DMS114 treated with DMSO at 0.1 percent for 48 hours (cell line): ENCODE data around the gene PITRM1.

Source experiments
- DNase-seq: peaks from one replicate; lab custom pipeline; 2025; ENCODE audit not compliant: unreplicated experiment; lab: John Stamatoyannopoulos, UW

PITRM1 gene

DNA sequence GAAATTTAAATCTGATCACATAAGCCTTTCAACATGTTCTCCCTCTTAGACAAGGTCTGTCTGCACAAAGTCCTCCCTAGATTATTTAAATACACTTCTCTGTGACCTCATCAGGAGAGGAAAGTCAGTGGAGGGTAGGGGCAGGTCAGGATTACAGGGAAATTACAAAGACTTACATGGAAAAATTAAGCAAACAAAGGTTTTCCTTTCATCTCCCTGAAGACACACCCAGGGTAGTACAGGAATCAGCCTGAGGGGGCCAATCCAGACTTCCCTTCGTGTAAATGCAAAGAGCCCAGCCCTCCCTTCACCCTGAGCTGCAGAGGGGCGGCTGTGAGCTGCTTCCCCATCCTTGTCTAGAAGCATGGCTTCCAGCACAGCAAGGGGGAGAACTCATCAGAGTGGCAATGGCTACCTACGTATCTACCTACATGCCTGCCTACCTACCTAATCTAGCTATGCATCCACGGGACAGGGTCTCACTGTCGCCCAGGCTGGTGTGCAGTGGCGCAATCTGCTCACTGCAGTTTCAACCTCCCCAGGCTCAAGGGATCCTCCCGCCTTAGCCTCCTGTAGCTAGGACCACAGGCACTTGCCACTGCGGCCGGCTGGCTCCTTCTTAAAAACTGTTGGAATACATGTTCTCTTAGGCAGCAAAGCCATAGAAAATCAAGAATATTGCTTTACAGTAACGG lies 33.2 kb downstream of the PITRM1 start:
- no peak for DNase-seq

DNA sequence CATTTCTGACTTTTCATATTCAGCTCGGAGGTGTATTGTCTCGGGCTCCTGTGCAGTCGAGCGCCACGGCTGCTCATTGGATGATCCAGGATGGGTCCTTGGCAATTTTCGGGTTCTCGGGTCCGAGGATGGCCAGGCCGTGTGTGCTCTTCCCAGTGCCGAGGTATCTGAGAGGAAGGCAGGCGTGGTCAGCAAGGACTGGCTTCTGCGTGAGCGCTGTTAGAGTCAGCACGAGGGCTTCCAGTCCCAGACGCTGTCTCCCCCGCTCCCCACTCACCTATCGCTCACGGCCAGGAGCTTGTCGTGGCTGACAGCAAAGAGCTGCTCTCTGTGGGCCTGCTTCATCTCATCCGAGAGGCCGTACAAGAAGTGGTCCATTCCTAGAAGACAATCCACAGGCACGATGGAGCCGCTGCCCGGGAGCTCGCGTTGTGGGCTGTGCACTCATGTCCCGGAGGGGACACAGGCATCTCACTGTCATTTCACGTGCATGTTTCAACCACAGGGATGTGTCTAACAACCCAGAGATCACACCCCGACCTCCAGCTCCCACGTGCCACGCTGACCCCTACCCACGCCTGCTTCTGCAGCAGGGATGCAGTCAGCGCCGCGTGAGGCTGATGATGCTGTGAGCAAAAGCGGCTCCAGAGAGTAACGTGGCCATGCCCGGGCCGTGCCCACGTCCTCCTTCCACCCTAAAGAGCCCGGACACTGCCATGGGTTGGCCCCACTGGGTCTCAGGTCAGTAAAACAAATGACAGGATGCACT lies 34.4 kb downstream of the PITRM1 start:
- no peak for DNase-seq

DNA sequence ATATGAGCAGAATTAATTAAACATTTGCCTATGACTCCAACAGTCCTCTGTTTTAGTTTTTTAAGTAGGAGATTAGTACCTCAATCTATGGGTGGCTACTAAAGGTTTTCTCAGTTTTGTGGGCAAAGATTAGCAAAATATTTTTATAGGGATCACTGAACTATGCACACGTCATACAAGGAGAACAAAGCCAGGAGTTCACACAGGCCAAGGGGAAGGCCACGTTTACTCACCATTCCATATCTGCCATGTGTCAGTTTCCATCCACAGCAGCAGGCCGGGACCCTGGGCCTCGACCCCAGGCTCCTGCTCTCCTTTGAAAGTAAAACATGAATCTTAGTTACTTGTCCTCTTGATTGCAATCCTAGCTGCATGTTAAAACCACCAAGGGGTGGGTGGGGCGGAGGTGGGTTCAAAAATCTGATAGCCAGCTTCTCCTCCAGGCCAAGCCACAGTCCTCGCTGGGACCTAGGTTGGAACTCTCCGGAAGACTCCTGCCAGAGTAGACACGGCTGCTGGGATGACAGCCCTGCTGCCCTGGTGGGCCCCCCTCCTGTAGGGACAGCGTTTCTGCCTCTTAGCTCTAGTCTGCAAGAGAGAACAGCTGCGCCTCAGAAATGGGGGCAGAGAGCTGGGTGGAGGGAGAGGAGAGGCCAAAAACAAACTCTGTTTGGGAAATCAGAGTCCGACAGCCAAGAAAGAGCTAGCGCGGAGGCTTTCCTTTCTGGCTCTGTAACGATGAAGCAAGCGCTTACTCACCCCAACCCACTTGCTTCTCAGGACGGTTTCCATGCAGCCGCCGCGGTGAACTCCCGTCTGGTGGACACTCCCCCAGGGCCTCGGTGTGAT lies 35.6 kb downstream of the PITRM1 start:
- no peak for DNase-seq

DNA sequence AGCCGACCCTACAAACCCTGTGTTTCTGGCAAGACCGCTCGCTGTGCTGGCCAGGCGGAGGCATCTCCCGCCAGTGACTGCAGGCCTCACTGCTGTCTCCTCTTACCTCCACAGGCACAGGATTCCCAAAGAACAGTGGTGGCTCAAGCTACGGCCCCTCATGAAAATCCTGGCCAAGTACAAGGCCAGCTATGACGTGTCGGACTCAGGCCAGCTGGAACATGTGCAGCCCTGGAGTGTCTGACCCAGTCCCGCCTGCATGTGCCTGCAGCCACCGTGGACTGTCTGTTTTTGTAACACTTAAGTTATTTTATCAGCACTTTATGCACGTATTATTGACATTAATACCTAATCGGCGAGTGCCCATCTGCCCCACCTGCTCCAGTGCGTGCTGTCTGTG lies 36.2 kb downstream of the PITRM1 start:
- no peak for DNase-seq

GRCh38 chr10:3135006-3135405 lies 37.6 kb downstream of the PITRM1 start:
- DNase-seq = no peak

GRCh38 chr10:3133948-3134347 lies 38.6 kb downstream of the PITRM1 start:
- DNase-seq = no peak

DNA sequence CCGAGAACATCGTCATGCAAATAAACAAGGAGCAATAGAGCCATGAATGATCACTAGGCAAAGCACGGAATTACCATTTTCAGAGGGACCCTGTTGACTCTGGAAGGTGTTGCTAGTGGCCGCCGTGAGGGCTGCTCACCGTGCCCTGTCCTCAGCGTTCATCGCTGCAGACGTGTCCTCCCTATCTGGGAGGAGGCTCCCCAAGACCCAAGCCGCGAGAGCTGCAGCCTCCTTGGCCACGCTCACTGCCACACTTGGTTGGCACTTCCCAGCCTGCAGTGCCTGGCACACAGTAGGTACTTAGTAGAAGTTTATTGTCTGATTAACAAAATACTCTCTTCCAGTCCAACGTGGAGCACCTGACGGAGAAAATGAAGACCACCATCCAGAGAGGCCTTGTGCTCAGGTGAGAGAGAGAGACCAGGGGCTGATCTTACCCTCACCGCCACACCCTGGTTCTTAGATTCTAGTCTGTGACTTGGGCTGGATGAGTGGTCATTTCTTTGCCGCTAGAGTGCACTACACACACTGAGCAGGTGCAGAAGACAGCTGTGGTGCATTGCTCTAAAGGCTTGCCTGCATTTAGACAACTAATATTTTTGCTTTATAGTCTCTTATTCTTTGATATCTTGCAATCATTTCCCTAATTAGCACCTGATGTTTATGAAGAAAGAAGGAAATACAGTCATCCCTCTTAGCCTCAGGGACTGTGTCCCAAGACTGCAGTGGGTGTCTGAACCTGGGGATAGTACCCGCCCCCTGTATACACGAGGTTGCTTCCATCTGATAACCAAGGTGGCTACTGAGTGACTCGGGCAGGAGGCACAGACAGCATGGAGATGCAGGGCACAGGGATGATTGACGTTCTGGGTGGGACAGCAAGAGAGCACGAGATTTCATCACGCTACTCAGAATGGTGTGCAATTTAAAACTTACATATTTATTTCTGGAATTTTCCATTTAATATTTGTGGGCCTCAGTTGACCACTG lies 40.3 kb downstream of the PITRM1 start:
- no peak for DNase-seq

GRCh38 chr10:3131098-3131497 lies 41.5 kb downstream of the PITRM1 start:
- DNase-seq = no peak

DNA sequence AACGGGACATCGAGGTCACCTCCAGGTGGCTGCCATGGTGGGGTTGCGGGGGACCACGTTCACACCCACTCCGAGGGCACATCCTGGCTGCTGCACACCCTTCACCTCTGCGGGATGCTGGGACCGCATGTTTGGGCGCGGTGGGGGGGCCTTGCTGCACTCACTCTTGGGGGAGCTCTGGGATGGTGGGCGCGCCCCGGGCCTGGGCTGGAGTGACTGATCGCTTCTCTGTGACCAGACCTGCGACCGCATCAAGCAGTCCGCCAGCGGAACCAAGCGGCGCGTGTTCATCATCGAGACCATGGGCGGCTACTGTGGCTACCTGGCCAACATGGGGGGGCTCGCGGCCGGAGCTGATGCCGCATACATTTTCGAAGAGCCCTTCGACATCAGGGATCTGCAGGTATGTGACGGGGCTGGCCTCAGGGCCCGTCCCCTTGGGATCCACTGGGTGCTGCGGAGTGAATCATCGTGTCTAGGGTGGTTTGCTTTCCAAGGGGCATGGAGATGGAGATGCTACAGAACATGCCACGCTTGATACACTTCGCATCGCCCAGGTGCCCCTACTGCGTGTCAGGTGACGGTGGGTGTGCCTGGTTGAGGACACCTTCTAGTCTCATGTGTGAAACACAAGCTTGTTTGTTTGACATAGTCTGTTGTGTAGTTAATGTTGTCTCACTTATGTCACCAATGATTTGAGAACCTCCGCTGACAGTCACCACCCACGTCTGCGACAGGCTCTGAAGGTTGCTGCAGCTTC lies 42.8 kb downstream of the PITRM1 start:
- DNase-seq = no peak

- no peak for DNase-seq
Observed at GRCh38 chr10:3128379-3129130, 44.0 kb downstream of the PITRM1 start.

GRCh38 chr10:3127921-3128320 lies 44.7 kb downstream of the PITRM1 start:
- DNase-seq = no peak

- no peak for DNase-seq
Observed at GRCh38 chr10:3126741-3127346, 45.7 kb downstream of the PITRM1 start.

GRCh38 chr10:3126249-3126648 lies 46.3 kb downstream of the PITRM1 start:
- no peak for DNase-seq

- DNase-seq = no peak
Observed at GRCh38 chr10:3125527-3126170, 46.9 kb downstream of the PITRM1 start.

DNA sequence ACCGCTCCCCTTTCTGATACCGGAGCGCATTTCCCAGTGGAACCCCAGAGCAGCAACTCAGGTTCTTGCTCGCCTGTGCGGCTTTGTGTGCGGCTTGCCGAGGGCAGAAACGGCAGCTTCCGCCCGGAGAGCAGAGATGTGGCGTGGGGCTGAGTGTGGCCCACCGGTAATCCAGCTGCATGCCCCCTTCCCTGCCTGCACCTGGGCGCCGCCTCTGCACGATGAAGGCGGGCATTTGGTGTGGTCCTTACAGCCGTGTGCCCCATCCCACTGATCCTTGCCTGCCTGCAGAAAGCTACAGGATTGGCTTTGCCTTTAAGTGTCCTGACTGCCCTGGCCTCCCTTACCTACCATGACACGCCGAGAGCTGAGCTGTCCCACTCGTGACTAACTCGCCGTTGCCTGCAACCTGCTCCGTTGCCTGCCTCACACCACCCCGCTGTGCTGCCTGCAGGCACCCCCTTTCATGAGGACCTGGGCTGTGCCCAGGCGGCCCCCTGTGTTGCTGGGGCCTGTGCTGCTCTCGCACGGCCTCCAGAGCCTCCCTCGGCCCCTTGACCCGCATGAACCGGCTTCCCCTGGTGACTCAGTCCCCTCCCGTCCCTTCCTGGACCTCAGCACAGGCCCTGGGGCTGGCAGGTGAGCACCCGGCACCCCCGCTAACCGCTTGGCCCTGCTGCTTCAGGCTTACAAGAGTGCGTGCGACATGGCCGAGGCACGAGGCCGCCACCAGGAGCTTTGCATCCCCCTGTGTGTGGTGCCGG lies 48.0 kb downstream of the PITRM1 start:
- no peak for DNase-seq

GRCh38 chr10:3123571-3124411 lies 48.8 kb downstream of the PITRM1 start:
- DNase-seq = no peak
